ENCODE data around the gene CAMTA1.
"Not testable (repeated sequence)": the region's sequence is repeated elsewhere in the genome, so short reads cannot be mapped to it uniquely, and the experiment has no call there.

The CAMTA1 gene

GRCh38 chr1:7302873-7303272, 517.6 kb downstream of the CAMTA1 start:
- no peak for DNase-seq (ENCODE audit: low read depth in 2 of 2)

- no peak for DNase-seq (ENCODE audit: low read depth in 2 of 2)
Observed at GRCh38 chr1:7303554-7304317, 518.5 kb downstream of the CAMTA1 start.

- no peak for DNase-seq (ENCODE audit: low read depth in 2 of 2)
Observed at GRCh38 chr1:7313081-7313546, 527.9 kb downstream of the CAMTA1 start.

GRCh38 chr1:7313826-7314225, 528.6 kb downstream of the CAMTA1 start:
- no peak for DNase-seq (ENCODE audit: low read depth in 2 of 2)

GRCh38 chr1:7315316-7315715, 530.1 kb downstream of the CAMTA1 start:
- no peak for DNase-seq (ENCODE audit: low read depth in 2 of 2)

- DNase-seq (ENCODE audit: low read depth in 2 of 2) = no peak
Observed at GRCh38 chr1:7315946-7316345, 530.7 kb downstream of the CAMTA1 start.

- DNase-seq (ENCODE audit: low read depth in 2 of 2) = no peak
Observed at GRCh38 chr1:7317888-7318287, 532.6 kb downstream of the CAMTA1 start.

GRCh38 chr1:7319196-7319595, 533.9 kb downstream of the CAMTA1 start:
- DNase-seq (ENCODE audit: low read depth in 2 of 2) = no peak

- no peak for DNase-seq (ENCODE audit: low read depth in 2 of 2)
Observed at GRCh38 chr1:7320661-7321060, 535.4 kb downstream of the CAMTA1 start.

GRCh38 chr1:7322283-7322785, 537.1 kb downstream of the CAMTA1 start:
- DNase-seq (ENCODE audit: low read depth in 2 of 2) = no peak

GRCh38 chr1:7322912-7323311, 537.7 kb downstream of the CAMTA1 start:
- DNase-seq (ENCODE audit: low read depth in 2 of 2) = no peak

- DNase-seq (ENCODE audit: low read depth in 2 of 2) = no peak
Observed at GRCh38 chr1:7325254-7325653, 540.0 kb downstream of the CAMTA1 start.

GRCh38 chr1:7326366-7326765, 541.1 kb downstream of the CAMTA1 start:
- DNase-seq (ENCODE audit: low read depth in 2 of 2) = no peak

- no peak for DNase-seq (ENCODE audit: low read depth in 2 of 2)
Observed at GRCh38 chr1:7327849-7328248, 542.6 kb downstream of the CAMTA1 start.

GRCh38 chr1:7329868-7330615, 544.8 kb downstream of the CAMTA1 start:
- DNase-seq (ENCODE audit: low read depth in 2 of 2) = no peak

GRCh38 chr1:7330726-7331125, 545.5 kb downstream of the CAMTA1 start:
- DNase-seq (ENCODE audit: low read depth in 2 of 2) = not testable (repeated sequence)

- no peak for DNase-seq (ENCODE audit: low read depth in 2 of 2)
Observed at GRCh38 chr1:7331926-7332535, 546.8 kb downstream of the CAMTA1 start.

GRCh38 chr1:7333094-7333493, 547.8 kb downstream of the CAMTA1 start:
- no peak for DNase-seq (ENCODE audit: low read depth in 2 of 2)

GRCh38 chr1:7333620-7334019, 548.4 kb downstream of the CAMTA1 start:
- no peak for DNase-seq (ENCODE audit: low read depth in 2 of 2)

GRCh38 chr1:7334475-7335035, 549.3 kb downstream of the CAMTA1 start:
- no peak for DNase-seq (ENCODE audit: low read depth in 2 of 2)

- DNase-seq (ENCODE audit: low read depth in 2 of 2) = no peak
Observed at GRCh38 chr1:7335224-7335879, 550.1 kb downstream of the CAMTA1 start.

GRCh38 chr1:7338439-7338838, 553.2 kb downstream of the CAMTA1 start:
- DNase-seq (ENCODE audit: low read depth in 2 of 2) = no peak
